ENCODE results near the gene TMEM63A.

Gene TMEM63A

GRCh38 chr1:225823811-225824261, 58.3 kb downstream of the TMEM63A start:
- DNase-seq (no peak), ATAC-seq (ENCODE audit: insufficient read depth, low read depth) (no peak)
- TF ChIP-seq, protein P1, sequence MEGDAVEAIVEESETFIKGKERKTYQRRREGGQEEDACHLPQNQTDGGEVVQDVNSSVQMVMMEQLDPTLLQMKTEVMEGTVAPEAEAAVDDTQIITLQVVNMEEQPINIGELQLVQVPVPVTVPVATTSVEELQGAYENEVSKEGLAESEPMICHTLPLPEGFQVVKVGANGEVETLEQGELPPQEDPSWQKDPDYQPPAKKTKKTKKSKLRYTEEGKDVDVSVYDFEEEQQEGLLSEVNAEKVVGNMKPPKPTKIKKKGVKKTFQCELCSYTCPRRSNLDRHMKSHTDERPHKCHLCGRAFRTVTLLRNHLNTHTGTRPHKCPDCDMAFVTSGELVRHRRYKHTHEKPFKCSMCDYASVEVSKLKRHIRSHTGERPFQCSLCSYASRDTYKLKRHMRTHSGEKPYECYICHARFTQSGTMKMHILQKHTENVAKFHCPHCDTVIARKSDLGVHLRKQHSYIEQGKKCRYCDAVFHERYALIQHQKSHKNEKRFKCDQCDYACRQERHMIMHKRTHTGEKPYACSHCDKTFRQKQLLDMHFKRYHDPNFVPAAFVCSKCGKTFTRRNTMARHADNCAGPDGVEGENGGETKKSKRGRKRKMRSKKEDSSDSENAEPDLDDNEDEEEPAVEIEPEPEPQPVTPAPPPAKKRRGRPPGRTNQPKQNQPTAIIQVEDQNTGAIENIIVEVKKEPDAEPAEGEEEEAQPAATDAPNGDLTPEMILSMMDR (IDR thresholded peaks at IDR 0.05; ENCODE audit: borderline replicate concordance, extremely low read depth, low read length, poor library complexity, severe bottlenecking): no peak
- TF ChIP-seq EZH2 (IDR thresholded peaks at IDR 0.05; ENCODE audit: borderline replicate concordance, low read depth, low read length, severe bottlenecking): no peak
- Histone ChIP-seq H3K9me3 (ENCODE audit: insufficient read depth, low read length, severe bottlenecking) (no peaks in the 10 kb centered on the region), H4K20me1 (ENCODE audit: insufficient read depth, low read length) (no peaks in the 10 kb centered on the region), H2AFZ (ENCODE audit: low read depth, low read length) (no peak overlapping the region), H3K4me3 (ENCODE audit: low read depth in 1 of 2, low read length in 2 of 2) (no peak overlapping the region), H3K4me1 (ENCODE audit: insufficient read depth, low read length) (no peaks in the 10 kb centered on the region), H3K9ac (ENCODE audit: low read depth, low read length) (no peak overlapping the region), H3K27ac (ENCODE audit: low read length) (no peak overlapping the region), H3K27me3 (ENCODE audit: insufficient read depth, low read length, poor library complexity) (no peaks in the 10 kb centered on the region), H3K4me2 (ENCODE audit: insufficient read depth, low read length) (no peak overlapping the region), H3K79me2 (ENCODE audit: insufficient read depth, low read length) (no peaks in the 10 kb centered on the region), H3K36me3 (ENCODE audit: insufficient read depth, low read length) (no peaks in the 10 kb centered on the region)

DNA sequence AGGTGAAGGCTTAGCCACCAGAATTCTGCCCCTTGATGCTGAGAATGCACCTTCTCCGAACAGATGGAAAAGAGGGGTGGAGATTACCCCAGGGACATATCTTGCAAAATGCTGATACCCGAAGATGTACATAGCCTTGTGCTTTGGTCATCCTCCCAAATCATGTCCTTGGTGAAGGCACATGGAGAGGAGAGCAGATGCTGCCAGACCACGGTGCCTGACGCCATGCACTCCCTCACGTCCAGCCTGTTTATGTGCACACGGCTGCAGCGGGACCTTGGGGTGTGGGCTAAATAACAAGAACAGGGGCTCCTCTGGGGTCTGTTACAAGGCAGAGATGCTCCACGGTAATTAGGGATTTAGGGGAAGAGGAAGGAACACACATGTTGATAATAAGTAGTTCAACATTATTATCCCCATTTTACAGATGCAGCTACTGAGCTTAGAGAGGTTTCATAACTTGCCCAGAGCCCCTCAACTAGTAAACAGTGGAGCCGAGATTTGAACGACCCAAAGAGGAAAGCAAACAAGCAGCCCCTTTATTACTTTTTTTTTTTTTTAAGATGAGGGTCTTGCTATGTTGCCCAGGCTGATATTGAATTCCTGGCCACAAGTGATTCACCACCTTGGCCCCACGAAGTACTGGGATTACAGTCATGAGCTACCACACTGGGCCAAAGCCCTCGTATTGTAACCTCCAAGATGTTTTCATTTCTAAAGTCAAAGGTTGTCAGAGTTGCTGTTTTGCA, 59.4 kb downstream of the TMEM63A start:
- Histone ChIP-seq H3K4me1 (ENCODE audit: insufficient read depth, low read length) (no peaks in the 10 kb centered on the region), H3K27ac (ENCODE audit: low read length) (no peak overlapping the region), H3K4me2 (ENCODE audit: insufficient read depth, low read length) (no peak overlapping the region), H3K9me3 (ENCODE audit: insufficient read depth, low read length, severe bottlenecking) (no peaks in the 10 kb centered on the region), H3K27me3 (ENCODE audit: insufficient read depth, low read length, poor library complexity) (no peaks in the 10 kb centered on the region), H3K36me3 (ENCODE audit: insufficient read depth, low read length) (no peaks in the 10 kb centered on the region), H3K79me2 (ENCODE audit: insufficient read depth, low read length) (no peaks in the 10 kb centered on the region), H3K9ac (ENCODE audit: low read depth, low read length) (no peak overlapping the region), H2AFZ (ENCODE audit: low read depth, low read length) (no peak overlapping the region), H3K4me3 (ENCODE audit: low read depth in 1 of 2, low read length in 2 of 2) (no peak overlapping the region), H4K20me1 (ENCODE audit: insufficient read depth, low read length) (no peaks in the 10 kb centered on the region)
- TF ChIP-seq, protein P1 (IDR thresholded peaks at IDR 0.05; ENCODE audit: borderline replicate concordance, extremely low read depth, low read length, poor library complexity, severe bottlenecking): no peak
- TF ChIP-seq EZH2 (IDR thresholded peaks at IDR 0.05; ENCODE audit: borderline replicate concordance, low read depth, low read length, severe bottlenecking): no peak
- ATAC-seq (ENCODE audit: insufficient read depth, low read depth) (no peak), DNase-seq (no peak)

GRCh38 chr1:225820522-225821120, 61.6 kb downstream of the TMEM63A start:
- Histone ChIP-seq H3K36me3 (ENCODE audit: insufficient read depth, low read length) (no peaks in the 10 kb centered on the region), H3K9ac (ENCODE audit: low read depth, low read length) (no peak overlapping the region), H2AFZ (ENCODE audit: low read depth, low read length) (no peak overlapping the region), H3K4me3 (ENCODE audit: low read depth in 1 of 2, low read length in 2 of 2) (no peak overlapping the region), H3K27ac (ENCODE audit: low read length) (no peak overlapping the region), H4K20me1 (ENCODE audit: insufficient read depth, low read length) (no peaks in the 10 kb centered on the region), H3K4me2 (ENCODE audit: insufficient read depth, low read length) (no peak overlapping the region), H3K4me1 (ENCODE audit: insufficient read depth, low read length) (no peaks in the 10 kb centered on the region), H3K79me2 (ENCODE audit: insufficient read depth, low read length) (no peaks in the 10 kb centered on the region), H3K27me3 (ENCODE audit: insufficient read depth, low read length, poor library complexity) (no peaks in the 10 kb centered on the region), H3K9me3 (ENCODE audit: insufficient read depth, low read length, severe bottlenecking) (no peaks in the 10 kb centered on the region)
- no peak for DNase-seq
- no peak for TF ChIP-seq EZH2 (IDR thresholded peaks at IDR 0.05; ENCODE audit: borderline replicate concordance, low read depth, low read length, severe bottlenecking)
- TF ChIP-seq, protein P1 (IDR thresholded peaks at IDR 0.05; ENCODE audit: borderline replicate concordance, extremely low read depth, low read length, poor library complexity, severe bottlenecking): no peak
- no peak for ATAC-seq (ENCODE audit: insufficient read depth, low read depth)

Data from DND-41 (cell line).